DMS114 treated with DMSO at 0.1 percent for 48 hours (cell line): Measurements from ENCODE around the gene SURF6.
"Not testable (repeated sequence)": the region's sequence is repeated elsewhere in the genome, so short reads cannot be mapped to it uniquely, and the experiment has no call there.

ENCODE experiments used
- DNase-seq: peaks from one replicate; lab custom pipeline; 2025; ENCODE audit not compliant: unreplicated experiment; lab: John Stamatoyannopoulos, UW

Gene SURF6

GRCh38 chr9:133329306-133330156, 6.5 kb downstream of the SURF6 start:
- not testable (repeated sequence) for DNase-seq

- DNase-seq: no peak
These were observed 8.0 kb downstream of the SURF6 start for GRCh38 chr9:133327834-133328484.

- not testable (repeated sequence) for DNase-seq
These were observed 9.0 kb downstream of the SURF6 start for GRCh38 chr9:133327021-133327420.

DNA sequence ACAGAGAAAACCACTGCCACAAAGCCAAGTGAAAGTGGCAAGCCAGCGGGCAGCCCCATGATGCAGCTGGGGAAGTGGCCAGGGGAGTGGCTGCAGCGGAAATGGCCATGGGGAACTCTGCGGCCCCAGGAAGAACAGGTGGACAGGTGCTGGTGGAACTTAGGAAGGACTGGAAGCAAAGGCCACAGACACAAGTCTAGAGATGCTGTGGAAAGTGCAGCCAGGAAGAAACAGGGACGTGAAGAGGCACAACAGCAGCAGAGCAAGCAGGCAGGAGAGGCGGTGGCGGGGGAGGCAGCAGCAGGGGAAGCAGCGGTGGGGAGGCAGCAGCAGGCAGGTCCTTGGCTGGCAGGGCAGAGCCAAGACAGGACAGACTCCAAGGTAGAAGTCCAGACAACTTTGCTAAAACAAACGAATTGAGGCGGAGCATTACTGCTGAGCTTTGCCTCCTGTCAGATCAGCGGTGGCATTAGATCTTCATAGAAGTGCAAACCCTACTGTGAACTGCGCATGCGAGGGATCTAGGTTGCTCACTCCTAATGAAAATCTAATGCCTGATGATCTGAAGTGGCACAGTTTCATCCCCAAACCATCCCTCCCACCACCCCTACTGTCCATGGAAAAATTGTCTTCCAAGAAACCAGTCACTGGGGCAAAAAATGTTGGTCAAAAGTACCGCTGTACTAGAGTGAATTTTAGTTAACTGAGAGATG, 11.8 kb downstream of the SURF6 start:
- no peak for DNase-seq

- DNase-seq: no peak
These were observed 12.8 kb downstream of the SURF6 start for GRCh38 chr9:133323211-133323610.

- no peak for DNase-seq
These were observed 13.3 kb downstream of the SURF6 start for GRCh38 chr9:133322701-133323100.

GRCh38 chr9:133321411-133321935, 14.5 kb downstream of the SURF6 start:
- no peak for DNase-seq

GRCh38 chr9:133320421-133320881, 15.5 kb downstream of the SURF6 start:
- DNase-seq: no peak

DNA sequence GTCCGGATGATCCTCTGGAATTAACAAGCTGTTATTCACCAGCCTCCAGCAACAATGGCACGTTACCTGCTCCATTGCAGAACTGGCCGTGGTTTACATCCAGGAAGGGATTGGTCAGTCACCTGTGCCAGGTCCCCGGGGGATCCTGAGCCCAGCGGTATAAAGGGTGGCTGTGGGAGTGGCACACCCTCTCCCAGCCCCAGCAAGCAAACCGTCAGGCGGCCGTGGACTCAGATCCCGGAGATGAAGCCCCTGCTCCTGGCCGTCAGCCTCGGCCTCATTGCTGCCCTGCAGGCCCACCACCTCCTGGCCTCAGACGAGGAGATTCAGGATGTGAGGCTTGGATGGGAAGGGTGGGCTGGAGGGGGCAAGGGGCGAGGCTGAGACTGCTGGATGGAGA, 18.4 kb downstream of the SURF6 start:
- DNase-seq: not testable (repeated sequence)

DNA sequence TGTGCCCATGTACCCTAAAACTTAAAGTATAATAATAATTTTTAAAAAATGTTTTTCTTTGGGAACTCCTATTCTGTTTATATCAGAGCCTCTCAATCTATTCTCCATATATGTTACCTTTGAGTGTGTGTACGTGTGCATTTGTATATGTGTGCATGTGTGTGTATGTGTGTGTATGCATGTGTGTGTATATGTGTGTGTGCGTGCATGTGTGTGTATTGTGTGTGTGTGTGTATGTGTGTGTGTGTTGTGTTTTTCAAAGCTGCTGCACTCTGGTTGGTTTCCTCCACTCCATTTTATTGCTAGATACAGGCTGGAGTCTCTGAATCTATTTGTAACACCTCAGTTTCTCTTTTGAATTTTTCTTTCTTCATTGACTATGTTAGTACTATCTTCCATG, 20.0 kb downstream of the SURF6 start:
- no peak for DNase-seq

- DNase-seq: no peak
These were observed 26.4 kb downstream of the SURF6 start for GRCh38 chr9:133309608-133310007.

DNA sequence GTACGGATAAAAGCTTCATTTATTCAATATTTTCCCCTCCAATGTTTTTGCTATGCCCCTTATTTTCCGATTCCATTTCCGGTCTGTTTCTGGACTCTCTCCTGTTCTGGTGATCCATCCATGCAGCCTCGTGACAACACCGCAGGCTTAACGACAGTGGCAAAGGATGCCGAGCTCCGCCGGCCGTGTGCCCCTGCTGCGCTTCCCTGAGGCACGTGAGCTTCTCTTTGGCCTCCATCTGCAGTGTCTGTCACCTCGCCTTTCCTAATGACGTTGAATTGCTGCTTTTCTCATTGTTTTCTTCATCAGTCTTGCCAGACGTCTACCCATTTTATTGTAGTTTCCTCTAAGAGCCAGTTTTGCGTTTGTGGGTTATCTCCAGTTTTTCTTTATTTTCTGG, 28.7 kb downstream of the SURF6 start:
- no peak for DNase-seq

DNA sequence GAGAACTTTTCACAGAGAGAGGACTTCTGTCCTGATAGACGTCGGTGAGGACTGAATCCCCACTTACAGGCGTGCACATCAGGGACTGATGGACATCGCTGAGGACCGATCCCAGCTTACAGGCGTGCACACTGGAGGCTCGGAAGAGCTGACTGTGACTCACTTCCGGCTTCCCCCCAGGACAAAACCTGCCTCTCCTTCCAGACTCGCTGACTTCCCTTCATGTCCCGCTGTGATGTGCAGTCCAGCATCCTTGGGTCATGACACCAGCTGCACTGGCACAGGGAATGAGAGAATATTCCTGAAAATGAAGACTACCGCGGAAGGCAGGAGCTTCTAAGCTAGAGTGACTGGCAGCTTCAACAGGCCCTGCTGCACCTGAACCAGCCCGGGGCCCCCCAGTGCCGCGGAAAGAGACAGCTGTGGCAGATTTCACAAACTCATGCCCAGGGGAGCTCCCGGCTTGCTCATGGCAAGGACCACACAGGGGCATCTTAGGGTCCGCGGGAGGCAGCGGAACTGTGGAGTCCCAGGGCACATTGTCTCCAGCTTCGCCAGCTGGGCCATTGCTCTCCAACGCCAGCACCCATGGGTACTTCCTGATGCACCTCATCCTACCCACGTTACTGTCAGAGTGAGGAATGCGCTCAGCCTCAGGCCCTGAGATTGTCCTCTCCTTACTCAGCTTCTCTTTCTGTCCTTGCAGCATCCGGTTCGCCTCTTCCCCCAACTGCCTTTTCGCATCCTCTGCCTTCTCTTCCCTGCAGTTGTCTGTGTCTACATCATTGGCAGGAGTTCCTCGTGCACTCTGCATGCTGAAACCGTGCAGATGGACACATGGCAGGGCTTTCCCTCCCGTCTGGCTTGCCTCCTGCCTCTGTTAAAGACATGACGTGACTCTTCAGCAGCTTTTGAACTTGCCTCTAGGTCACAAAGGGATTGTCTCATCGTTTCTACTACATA, 29.5 kb downstream of the SURF6 start:
- no peak for DNase-seq

GRCh38 chr9:133305731-133306130, 30.3 kb downstream of the SURF6 start:
- no peak for DNase-seq

- DNase-seq: no peak
These were observed 31.3 kb downstream of the SURF6 start for GRCh38 chr9:133304477-133305377.

DNA sequence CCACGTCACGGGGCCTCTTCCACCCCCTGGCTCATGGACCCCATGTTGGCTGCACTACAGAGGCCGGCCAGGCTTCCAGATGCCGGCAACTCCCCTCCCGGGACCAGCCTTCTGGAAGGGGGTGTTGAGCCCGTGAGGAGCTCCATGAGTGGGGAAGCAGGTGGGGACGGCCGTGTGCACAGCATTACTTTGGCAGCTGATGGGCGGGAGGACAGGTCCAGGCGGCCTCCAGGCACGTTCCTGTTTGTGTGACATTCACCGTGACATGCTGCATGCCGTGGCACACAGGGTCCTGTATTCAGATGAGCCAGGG, 31.9 kb downstream of the SURF6 start:
- DNase-seq: no peak

DNA sequence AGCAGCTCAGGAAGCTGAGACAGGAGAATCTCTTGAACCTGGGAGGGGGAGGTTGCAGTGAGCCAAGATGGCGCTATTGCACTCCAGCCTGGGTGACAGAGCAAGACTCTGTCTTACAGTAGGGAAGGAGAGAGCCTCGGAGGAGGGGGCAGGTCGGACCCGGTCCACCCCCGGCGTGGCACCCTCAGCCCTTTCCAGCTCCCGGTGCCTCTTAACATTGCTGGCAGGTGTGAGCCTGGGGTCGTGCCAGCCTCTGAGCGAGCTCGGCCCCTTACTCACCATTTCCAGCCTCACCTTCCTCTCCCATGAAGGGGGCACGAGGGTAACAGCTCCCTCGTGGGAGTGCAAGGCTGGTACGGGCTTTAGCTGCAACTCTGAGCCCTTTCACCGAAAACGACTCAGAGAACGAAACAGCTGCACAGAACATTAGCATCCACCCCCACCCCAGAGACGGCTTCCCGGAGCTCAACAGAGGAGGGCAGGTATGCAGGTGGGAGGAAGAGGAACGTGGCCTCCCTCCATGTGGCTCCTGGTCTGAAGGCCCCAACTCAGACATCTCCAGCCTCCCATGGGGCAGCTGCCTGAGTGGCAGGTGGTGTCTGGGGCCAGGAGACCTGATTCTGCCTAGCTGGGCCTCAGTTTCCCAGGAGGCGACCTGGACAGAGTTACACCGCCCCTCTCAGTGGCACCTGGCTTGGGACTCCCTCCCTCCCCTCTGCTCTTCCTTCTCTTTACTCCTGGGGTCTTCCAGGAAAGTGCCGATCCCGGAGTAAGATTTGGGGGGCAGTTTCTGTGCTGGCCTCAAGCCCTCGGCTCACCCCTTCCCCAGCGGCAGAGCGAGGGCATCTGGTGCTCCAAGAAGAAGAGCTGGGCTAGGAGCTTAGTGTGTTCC, 32.5 kb downstream of the SURF6 start:
- DNase-seq: no peak
